HL-60 (cell line): Measurements from ENCODE around the gene ZNF827.

ENCODE experiments used
- GABPA ChIP-seq: IDR thresholded peaks from 2 replicates; pipeline ENCODE4 v1.6.1; 2012; ENCODE audit warnings: low read depth
- POLR2AphosphoS5 ChIP-seq: IDR thresholded peaks from 2 replicates; pipeline ENCODE4 v1.6.1; 2012; ENCODE audit warnings: low read depth
- TF ChIP-seq, protein P1 (sequence below): IDR thresholded peaks from one replicate; pipeline ENCODE4 v1.5.1; 2011; ENCODE audit warnings: low read length, control low read depth, inconsistent platforms; ENCODE audit not compliant: insufficient read depth

- TF ChIP-seq, protein P1, sequence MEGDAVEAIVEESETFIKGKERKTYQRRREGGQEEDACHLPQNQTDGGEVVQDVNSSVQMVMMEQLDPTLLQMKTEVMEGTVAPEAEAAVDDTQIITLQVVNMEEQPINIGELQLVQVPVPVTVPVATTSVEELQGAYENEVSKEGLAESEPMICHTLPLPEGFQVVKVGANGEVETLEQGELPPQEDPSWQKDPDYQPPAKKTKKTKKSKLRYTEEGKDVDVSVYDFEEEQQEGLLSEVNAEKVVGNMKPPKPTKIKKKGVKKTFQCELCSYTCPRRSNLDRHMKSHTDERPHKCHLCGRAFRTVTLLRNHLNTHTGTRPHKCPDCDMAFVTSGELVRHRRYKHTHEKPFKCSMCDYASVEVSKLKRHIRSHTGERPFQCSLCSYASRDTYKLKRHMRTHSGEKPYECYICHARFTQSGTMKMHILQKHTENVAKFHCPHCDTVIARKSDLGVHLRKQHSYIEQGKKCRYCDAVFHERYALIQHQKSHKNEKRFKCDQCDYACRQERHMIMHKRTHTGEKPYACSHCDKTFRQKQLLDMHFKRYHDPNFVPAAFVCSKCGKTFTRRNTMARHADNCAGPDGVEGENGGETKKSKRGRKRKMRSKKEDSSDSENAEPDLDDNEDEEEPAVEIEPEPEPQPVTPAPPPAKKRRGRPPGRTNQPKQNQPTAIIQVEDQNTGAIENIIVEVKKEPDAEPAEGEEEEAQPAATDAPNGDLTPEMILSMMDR, result no peak
- no peak for TF ChIP-seq POLR2AphosphoS5
- no peak for TF ChIP-seq GABPA
These were observed 142.3 kb downstream of the ZNF827 start for GRCh38 chr4:145796346-145796745.
